Nephron progenitor cell (in vitro differentiated cells): ENCODE measurements around the gene TMEM30B.

Source experiments
- DNase-seq: peaks from one replicate; pipeline ENCODE4 v3.0.0; 2021
- H3K27ac Mint-ChIP-seq: 2 replicates; pipeline ENCODE4 v1.8.0; 2021; ENCODE audit warnings: mild to moderate bottlenecking, moderate library complexity, mixed read lengths
- H3K27me3 Mint-ChIP-seq: 2 replicates; pipeline ENCODE4 v1.8.0; 2021; ENCODE audit warnings: mild to moderate bottlenecking, low read depth, mixed read lengths; ENCODE audit not compliant: poor library complexity
- H3K36me3 Mint-ChIP-seq: 2 replicates; pipeline ENCODE4 v1.8.0; 2021; ENCODE audit warnings: low read depth, mixed read lengths
- H3K4me1 Mint-ChIP-seq: 2 replicates; pipeline ENCODE4 v1.8.0; 2021; ENCODE audit warnings: mixed read lengths
- H3K4me3 Mint-ChIP-seq: 2 replicates; pipeline ENCODE4 v1.8.0; 2021; ENCODE audit warnings: mild to moderate bottlenecking, moderate library complexity, mixed read lengths
- H3K9me3 Mint-ChIP-seq: 2 replicates; pipeline ENCODE4 v1.8.0; 2021; ENCODE audit warnings: mild to moderate bottlenecking, moderate library complexity, mixed read lengths
- CTCF ChIP-seq: fragments of 200-600 bp; sonication (generic); IDR thresholded peaks from 2 replicates; pipeline ENCODE4 v1.5.0; 2021; ENCODE audit warnings: antibody characterized with exemption

The TMEM30B gene

GRCh38 chr14:61308198-61308597 lies 27.1 kb upstream of the TMEM30B start:
- no peak for TF ChIP-seq CTCF
- peaks cover 50% of the 10 kb centered on the region for H3K9me3 Mint-ChIP-seq
- H3K27me3 Mint-ChIP-seq = peaks cover 7% of the 10 kb centered on the region
- peaks cover 12% of the 10 kb centered on the region for H3K36me3 Mint-ChIP-seq
- H3K27ac Mint-ChIP-seq = no peak overlapping the region
- H3K4me3 Mint-ChIP-seq = no peak overlapping the region
- no peaks in the 10 kb centered on the region for H3K4me1 Mint-ChIP-seq
- no peak for DNase-seq

GRCh38 chr14:61304688-61305087 lies 23.6 kb upstream of the TMEM30B start:
- H3K36me3 Mint-ChIP-seq = peaks cover 6% of the 10 kb centered on the region
- peaks cover 22% of the 10 kb centered on the region for H3K9me3 Mint-ChIP-seq
- no peaks in the 10 kb centered on the region for H3K4me1 Mint-ChIP-seq
- H3K4me3 Mint-ChIP-seq = no peak overlapping the region
- peaks cover 10% of the 10 kb centered on the region for H3K27me3 Mint-ChIP-seq
- no peak overlapping the region for H3K27ac Mint-ChIP-seq
- TF ChIP-seq CTCF = no peak
- no peak for DNase-seq

- H3K4me3 Mint-ChIP-seq = no peak overlapping the region
- no peaks in the 10 kb centered on the region for H3K36me3 Mint-ChIP-seq
- H3K27me3 Mint-ChIP-seq = peaks cover 27% of the 10 kb centered on the region
- no peaks in the 10 kb centered on the region for H3K4me1 Mint-ChIP-seq
- TF ChIP-seq CTCF = no peak
- H3K9me3 Mint-ChIP-seq = peaks cover 8% of the 10 kb centered on the region
- DNase-seq = no peak
- no peak overlapping the region for H3K27ac Mint-ChIP-seq
Observed at GRCh38 chr14:61300754-61301153, 19.6 kb upstream of the TMEM30B start.

GRCh38 chr14:61300209-61300608 lies 19.1 kb upstream of the TMEM30B start:
- no peak overlapping the region for H3K27ac Mint-ChIP-seq
- H3K4me3 Mint-ChIP-seq = no peak overlapping the region
- H3K27me3 Mint-ChIP-seq = peaks cover 27% of the 10 kb centered on the region
- no peaks in the 10 kb centered on the region for H3K36me3 Mint-ChIP-seq
- peaks cover 4% of the 10 kb centered on the region for H3K9me3 Mint-ChIP-seq
- no peak for DNase-seq
- no peak for TF ChIP-seq CTCF
- H3K4me1 Mint-ChIP-seq = no peaks in the 10 kb centered on the region

- no peak overlapping the region for H3K27ac Mint-ChIP-seq
- DNase-seq = no peak
- H3K9me3 Mint-ChIP-seq = no peaks in the 10 kb centered on the region
- H3K4me1 Mint-ChIP-seq = no peaks in the 10 kb centered on the region
- peaks cover 30% of the 10 kb centered on the region for H3K27me3 Mint-ChIP-seq
- TF ChIP-seq CTCF = no peak
- H3K4me3 Mint-ChIP-seq = no peak overlapping the region
- no peaks in the 10 kb centered on the region for H3K36me3 Mint-ChIP-seq
Observed at GRCh38 chr14:61298824-61299223, 17.7 kb upstream of the TMEM30B start.

- H3K27ac Mint-ChIP-seq = no peak overlapping the region
- no peaks in the 10 kb centered on the region for H3K4me1 Mint-ChIP-seq
- no peak for DNase-seq
- TF ChIP-seq CTCF = no peak
- H3K9me3 Mint-ChIP-seq = no peaks in the 10 kb centered on the region
- H3K27me3 Mint-ChIP-seq = peaks cover 35% of the 10 kb centered on the region
- H3K36me3 Mint-ChIP-seq = no peaks in the 10 kb centered on the region
- no peak overlapping the region for H3K4me3 Mint-ChIP-seq
Observed at GRCh38 chr14:61297581-61297980, 16.4 kb upstream of the TMEM30B start.
